Activated CD4-positive, CD25-positive, alpha-beta regulatory T cell (primary cell): Measurements from ENCODE around the gene ZC3H7A.

ENCODE experiments used
- DNase-seq, 4 experiments: peaks; one replicate each; lab custom pipeline; 2025; lab: John Stamatoyannopoulos, UW

The ZC3H7A gene

GRCh38 chr16:11735787-11736186 is 61.3 kb downstream of the ZC3H7A start:
- no peak for DNase-seq

GRCh38 chr16:11734653-11735043 is 62.4 kb downstream of the ZC3H7A start:
- no peak for DNase-seq

GRCh38 chr16:11734025-11734652 is 62.9 kb downstream of the ZC3H7A start:
- DNase-seq: no peak

GRCh38 chr16:11731222-11731621 is 65.8 kb downstream of the ZC3H7A start:
- no peak for DNase-seq

GRCh38 chr16:11729787-11730186 is 67.3 kb downstream of the ZC3H7A start:
- no peak for DNase-seq

- DNase-seq: no peak
Observed at GRCh38 chr16:11727796-11728543, 69.1 kb downstream of the ZC3H7A start.

GRCh38 chr16:11726008-11726407 is 71.0 kb downstream of the ZC3H7A start:
- DNase-seq: no peak

- no peak for DNase-seq
Observed at GRCh38 chr16:11725457-11725856, 71.6 kb downstream of the ZC3H7A start.

- DNase-seq: no peak
Observed at GRCh38 chr16:11722468-11722808, 74.6 kb downstream of the ZC3H7A start.

GRCh38 chr16:11721781-11722467 is 75.1 kb downstream of the ZC3H7A start:
- DNase-seq: no peak

GRCh38 chr16:11719762-11720161 is 77.3 kb downstream of the ZC3H7A start:
- no peak for DNase-seq

- DNase-seq: no peak
Observed at GRCh38 chr16:11719171-11719570, 77.9 kb downstream of the ZC3H7A start.

- no peak for DNase-seq
Observed at GRCh38 chr16:11717811-11718210, 79.2 kb downstream of the ZC3H7A start.

GRCh38 chr16:11716336-11716735 is 80.7 kb downstream of the ZC3H7A start:
- no peak for DNase-seq

GRCh38 chr16:11715246-11715947 is 81.7 kb downstream of the ZC3H7A start:
- DNase-seq: no peak

- DNase-seq: no peak
Observed at GRCh38 chr16:11712122-11712521, 84.9 kb downstream of the ZC3H7A start.

GRCh38 chr16:11711662-11712061 is 85.4 kb downstream of the ZC3H7A start:
- DNase-seq: no peak

GRCh38 chr16:11708421-11708820 is 88.6 kb downstream of the ZC3H7A start:
- no peak for DNase-seq

- no peak for DNase-seq
Observed at GRCh38 chr16:11707679-11708197, 89.3 kb downstream of the ZC3H7A start.

GRCh38 chr16:11706180-11706742 is 90.8 kb downstream of the ZC3H7A start:
- DNase-seq: no peak

GRCh38 chr16:11705311-11706025 is 91.6 kb downstream of the ZC3H7A start:
- no peak for DNase-seq
